ENCODE results near the gene PERM1.

DNA sequence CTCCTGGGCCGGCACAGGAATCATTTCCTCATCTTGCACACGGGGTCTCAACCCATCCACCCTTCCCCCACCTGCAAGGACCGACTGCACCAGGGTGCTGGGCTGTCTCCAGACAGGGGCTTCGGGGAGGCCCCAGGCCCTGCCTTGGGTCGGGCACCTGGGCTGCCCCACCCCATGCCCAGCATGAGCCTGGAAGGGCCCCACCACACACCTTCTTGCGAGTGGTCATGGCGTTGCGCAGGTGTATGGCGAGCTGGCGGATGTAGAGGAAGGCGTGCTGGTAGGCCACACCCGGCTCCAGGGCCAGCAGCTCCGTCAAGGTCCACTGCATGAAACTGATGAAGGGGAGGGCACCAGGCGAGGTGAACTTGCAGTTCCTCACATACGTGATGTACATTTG is 29.7 kb downstream of the PERM1 start:
- TF ChIP-seq, protein P1, sequence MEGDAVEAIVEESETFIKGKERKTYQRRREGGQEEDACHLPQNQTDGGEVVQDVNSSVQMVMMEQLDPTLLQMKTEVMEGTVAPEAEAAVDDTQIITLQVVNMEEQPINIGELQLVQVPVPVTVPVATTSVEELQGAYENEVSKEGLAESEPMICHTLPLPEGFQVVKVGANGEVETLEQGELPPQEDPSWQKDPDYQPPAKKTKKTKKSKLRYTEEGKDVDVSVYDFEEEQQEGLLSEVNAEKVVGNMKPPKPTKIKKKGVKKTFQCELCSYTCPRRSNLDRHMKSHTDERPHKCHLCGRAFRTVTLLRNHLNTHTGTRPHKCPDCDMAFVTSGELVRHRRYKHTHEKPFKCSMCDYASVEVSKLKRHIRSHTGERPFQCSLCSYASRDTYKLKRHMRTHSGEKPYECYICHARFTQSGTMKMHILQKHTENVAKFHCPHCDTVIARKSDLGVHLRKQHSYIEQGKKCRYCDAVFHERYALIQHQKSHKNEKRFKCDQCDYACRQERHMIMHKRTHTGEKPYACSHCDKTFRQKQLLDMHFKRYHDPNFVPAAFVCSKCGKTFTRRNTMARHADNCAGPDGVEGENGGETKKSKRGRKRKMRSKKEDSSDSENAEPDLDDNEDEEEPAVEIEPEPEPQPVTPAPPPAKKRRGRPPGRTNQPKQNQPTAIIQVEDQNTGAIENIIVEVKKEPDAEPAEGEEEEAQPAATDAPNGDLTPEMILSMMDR (IDR thresholded peaks at IDR 0.05), result no peak
- TF ChIP-seq POLR2A (IDR thresholded peaks at IDR 0.05), result no peak

Measured in thyroid gland (tissue), 4 donors.